HuH-7.5 (cell line): ENCODE measurements around the gene ITGA4.

Experiments used
- DNase-seq: peaks from one replicate; pipeline ENCODE4 v3.0.0; 2011; ENCODE audit warnings: low spot score

ITGA4 gene

DNA sequence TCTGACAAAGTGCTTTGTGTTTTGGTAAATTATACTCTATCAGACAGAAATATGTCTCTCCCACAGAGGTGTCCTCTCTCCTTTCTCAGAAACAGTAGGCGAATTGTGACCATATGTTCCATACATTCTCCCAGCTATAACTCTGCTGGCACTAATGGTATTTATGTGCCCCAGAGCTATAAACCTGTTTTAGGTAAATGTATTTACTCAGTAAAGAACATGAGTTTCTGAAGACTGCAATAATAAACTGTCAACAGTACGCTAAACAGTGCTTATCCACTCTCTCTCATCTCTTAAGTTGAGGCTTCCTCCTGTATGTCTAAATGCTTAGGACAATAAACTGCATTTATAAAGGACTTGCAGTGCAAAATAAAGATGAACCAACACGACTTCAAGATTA is 58.5 kb downstream of the ITGA4 start:
- no peak for DNase-seq

DNA sequence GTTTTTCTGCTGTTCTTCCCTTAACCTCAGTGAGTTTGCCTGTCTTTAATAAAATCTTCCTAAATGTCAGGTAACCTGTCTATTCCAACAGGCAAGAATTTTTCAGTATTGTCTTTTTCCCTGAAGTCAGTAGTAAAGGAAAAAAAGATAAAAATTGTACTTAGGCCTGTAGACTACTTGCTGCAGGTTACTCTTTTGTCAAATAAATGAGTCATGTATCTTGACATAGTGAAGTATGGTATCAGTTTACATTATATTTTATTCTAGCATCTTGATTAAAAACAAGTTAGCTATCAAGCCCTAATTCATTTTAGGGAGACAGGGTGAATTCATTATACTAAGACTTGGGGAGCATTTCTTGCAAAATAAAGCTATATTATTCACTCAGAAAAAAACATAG is 59.8 kb downstream of the ITGA4 start:
- no peak for DNase-seq

DNA sequence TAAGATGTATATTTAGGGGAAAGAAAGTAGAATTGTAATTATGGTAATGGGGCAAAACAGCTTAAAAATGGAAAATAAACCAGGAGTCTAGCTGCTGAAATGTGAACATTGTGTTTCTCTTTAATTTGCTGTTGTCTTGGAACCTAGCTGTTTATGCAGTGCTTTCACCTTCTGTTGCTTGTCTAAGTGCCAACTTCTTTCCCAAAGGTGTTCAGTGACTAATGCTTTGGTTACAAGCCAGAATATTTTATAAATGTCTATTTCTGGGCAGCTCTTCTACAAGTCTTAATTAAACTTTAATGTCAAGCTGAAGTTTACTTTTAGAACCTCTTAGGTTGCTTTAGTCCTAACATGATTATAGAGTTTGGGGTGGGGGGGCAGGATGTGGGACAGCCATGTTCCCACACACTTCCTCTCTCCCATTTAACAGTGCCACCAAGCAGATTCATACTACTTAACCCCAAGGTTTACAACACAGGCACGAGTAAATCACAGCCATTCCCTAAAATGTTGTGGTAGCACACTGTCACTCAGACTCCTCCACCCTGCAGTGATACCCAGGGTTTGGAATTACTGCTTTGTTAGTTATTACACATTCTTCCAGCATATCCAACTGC is 60.6 kb downstream of the ITGA4 start:
- no peak for DNase-seq

DNA sequence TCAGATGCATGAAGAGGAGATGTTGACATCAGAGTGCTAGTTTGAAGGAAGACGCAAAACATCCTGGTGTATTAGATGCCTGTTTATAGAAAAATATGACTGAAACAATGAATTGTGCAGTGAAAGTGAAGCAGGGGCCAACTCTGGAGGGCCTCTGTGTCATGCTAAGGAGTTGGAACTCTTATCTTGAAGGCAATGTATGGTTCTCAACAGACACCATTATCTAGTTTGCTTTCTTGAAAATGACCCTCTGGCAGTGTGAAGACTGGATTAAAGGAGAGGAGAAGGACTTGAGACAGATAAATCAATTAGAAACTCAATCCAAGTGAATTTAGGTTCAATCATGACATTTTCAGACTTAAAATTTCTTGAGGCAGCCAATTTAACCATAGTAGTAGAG is 63.1 kb downstream of the ITGA4 start:
- DNase-seq: no peak

DNA sequence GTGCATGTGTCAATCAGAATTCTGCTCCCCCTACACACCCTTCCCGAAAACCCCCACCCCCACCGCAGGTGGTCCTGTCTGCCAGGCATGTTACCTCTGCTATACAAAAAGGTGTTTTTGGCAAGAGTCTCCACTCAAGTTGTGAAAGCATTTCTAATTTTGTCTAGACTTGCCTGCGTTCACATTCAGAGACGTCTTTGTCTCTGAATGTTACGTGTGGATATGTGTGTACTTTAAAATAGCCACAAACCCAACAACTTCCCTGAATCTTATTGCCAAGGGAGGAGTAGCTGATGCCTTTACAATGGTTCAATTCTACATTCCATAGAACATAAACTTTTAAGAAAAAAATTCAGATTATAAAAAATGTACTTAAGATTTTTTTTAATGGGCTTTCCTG is 66.6 kb downstream of the ITGA4 start:
- DNase-seq: no peak

DNA sequence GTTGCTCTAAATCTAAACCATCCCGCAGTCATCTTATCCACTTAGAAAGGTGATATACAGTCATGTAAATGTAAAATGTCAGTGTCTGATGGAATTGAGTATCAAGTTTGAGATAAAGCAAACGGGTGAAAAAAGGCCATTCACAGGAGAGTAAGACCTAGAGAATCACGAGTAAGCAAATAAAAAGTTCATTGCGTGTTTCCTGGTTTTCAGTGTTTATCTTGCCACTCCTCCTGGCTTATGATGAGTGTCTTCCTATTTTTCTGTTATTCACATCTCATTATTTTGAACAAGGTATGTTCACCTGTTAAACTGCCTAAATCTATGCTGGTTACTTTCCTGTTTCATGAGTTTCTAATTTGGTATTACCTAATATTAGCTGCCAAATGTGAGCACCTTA is 68.8 kb downstream of the ITGA4 start:
- DNase-seq: no peak

DNA sequence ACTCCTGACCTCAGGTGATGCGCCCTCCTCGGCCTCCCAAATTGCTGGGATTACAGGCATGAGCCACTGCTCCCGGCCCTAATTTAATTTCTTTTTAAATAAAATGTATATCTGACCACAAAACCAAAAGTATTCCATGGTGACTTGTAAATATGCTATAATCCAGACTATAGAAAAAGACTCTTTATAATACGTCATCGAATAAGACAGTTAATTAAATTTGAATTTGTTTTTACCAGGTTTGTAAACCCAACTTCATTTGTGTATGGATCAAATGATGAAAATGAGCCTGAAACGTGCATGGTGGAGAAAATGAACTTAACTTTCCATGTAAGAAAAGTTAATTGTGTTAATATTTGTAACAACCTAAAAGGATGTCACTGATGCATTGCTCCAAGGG is 69.9 kb downstream of the ITGA4 start:
- DNase-seq: no peak

DNA sequence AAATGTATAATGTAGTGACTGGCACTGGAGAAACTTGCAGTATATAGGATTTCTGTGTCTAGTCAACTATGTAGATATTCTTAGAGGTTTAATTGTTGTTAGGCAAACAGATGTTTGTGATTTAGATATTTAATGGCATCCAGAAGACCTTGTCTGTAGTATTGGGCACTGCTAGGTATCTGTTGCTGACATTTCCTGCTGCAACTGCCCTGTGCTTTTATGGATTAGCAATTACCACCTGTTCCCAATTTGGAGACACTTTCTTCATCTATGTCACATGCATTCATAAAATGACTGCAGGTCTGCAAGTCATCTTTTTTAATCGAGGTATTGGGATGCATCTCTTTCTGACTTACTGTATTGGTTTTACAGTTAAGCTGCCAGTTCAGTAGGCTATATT is 71.3 kb downstream of the ITGA4 start:
- DNase-seq: no peak

DNA sequence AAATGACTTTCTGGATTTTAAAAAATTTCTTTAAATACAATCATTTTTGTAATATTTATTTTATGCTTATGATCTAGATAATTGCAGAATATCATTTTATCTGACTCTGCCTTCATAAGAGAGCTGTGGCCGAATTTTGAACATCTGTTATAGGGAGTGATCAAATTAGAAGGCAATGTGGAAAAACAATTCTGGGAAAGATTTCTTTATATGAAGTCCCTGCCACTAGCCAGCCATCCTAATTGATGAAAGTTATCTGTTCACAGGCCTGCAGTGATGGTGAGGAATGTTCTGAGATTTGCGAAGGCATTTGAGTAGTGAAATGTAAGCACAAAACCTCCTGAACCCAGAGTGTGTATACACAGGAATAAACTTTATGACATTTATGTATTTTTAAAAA is 79.5 kb downstream of the ITGA4 start:
- no peak for DNase-seq

DNA sequence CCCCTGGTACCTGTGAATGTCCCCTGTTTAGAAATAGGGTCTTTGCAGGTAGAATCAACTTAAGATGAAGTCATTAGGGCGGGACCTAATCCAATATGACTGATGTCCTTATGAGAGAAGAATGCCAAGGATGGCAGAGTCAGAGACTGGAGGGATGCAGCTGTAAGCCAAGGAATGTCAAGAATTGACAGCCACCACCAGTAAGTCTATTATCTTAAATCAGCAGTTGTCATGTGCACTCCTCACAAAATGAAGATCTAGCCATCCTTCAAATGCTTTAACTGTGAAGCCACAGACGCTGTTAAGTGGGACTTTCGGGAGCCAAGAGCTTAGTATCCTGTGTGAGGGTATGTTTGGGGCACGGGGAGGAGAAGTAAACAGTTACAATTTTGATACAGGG is 83.2 kb downstream of the ITGA4 start:
- DNase-seq: no peak

DNA sequence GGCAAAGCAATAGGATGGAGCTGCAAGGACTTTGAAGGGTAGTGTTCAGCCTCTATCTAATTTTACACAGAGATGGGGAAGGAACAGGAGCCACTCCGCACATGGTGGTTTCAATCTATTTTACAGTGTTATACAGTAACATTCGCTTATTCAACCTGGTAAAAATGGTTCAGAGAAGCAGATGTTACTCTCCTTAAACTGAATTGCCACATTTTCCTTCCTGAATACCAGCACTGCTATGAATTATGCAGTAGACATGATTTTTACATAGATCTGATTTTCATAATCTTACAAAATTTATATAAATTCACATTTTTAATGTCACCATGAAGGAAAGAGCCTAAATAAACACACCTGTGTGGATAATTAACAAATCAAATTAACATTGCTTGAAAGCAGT is 85.0 kb downstream of the ITGA4 start:
- DNase-seq: no peak

DNA sequence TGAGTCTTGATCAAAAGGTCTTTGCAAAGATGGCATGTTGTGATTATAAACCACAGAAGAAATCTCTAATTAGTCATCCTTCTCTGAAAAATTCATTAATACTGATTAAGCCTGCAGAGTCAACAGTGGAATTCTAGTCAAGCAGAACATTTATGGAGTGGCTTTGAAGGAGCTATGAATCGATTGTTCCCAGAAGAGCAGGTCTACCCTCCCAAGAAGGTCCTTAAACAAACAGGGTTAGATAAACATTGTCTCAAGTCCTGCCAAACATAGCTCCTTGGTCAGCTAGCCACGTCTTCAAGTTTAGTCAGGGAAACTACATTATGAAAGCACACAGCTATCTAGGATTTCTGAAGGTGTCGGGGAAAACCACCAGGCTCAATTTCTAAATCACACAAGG is 88.9 kb downstream of the ITGA4 start:
- DNase-seq: no peak

DNA sequence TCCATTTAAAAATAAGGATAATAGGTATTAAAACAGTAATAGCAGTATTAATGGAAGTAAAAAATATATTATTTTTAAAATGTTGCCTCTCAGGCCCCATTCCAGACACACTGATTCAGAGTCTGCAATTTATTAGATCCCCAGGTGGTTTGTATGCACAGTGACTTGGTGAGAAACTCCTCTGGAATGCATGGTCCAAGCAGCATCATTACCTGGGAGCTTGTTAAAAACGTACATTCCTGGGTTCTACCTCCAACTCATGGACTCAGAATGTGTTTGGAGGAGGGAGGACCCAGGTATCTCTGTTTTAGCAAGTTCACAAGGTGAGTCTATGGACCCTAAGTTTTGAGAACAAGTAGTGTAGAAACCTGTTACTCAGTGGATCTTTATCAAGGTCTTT is 95.6 kb downstream of the ITGA4 start:
- no peak for DNase-seq

DNA sequence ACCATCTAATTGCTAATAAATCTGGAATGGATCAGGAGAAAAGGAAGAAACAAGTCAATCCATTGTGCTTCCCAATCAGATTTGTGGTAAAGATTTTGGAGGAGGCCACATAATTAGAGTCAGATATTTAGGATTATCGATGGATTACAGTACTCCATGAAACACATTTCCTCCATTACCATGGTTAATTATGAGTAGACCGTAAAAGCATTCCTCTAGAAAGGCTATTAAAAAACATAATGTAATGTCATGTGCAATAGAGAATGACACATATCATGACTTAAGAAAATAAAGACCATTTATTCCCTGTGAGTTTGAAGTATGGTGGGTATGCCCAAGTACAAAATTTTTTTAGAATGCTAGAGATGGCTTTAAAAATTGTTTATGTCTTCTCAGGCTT is 96.1 kb downstream of the ITGA4 start:
- no peak for DNase-seq

DNA sequence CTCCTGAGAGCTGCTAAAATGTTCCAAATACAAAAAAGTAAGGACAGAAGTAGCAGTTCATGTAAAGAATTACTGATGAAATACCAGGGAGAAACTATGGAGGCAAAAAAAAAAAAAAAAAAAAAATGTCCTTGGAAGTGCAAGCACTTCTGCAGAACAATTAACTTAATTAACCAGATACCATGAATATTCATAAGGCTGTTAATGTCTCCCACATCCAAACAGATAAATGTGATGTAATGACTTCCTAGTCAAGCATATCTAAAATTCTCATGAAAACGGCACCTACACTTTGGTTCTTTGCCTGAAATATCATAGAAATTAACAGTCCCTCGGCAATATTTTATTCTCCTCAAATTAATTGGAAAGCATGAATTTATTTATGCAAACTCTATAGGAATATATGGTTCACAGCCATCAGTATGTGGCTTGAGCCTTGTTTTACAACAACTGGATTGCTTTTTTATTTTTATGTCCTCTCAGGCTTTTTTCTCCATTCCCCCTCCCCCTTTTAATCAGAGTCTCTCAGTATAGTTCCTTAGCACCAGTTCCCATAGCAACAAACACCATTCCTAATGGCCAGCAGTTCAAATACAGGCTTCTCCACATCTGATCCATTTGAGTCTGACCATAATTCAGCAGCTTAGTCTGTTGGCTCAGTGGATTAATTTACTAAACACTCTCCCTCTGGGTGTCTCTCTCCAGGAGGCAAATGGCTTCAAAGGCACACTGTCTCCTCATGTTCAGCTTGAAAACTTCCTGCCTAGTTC is 97.1 kb downstream of the ITGA4 start:
- no peak for DNase-seq

DNA sequence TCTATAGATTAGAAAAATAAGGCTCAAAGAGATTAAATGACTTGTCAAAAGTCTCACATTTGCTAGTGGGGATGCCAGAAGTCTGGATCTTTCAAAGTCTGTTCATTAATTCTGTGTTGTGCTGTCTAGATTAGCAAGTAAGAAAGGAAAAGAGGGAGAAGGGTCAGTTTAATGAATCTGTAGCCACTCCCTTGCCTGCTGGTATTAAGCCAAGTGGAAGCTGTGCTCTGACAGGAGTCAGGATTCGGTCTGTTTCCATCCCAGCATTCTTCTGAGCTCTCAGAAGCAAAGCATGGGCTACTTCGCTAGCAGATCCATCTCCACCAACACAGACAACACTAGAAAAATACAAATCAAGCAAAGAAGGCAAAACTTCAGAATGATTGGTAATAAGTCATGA is 101.2 kb downstream of the ITGA4 start:
- no peak for DNase-seq

DNA sequence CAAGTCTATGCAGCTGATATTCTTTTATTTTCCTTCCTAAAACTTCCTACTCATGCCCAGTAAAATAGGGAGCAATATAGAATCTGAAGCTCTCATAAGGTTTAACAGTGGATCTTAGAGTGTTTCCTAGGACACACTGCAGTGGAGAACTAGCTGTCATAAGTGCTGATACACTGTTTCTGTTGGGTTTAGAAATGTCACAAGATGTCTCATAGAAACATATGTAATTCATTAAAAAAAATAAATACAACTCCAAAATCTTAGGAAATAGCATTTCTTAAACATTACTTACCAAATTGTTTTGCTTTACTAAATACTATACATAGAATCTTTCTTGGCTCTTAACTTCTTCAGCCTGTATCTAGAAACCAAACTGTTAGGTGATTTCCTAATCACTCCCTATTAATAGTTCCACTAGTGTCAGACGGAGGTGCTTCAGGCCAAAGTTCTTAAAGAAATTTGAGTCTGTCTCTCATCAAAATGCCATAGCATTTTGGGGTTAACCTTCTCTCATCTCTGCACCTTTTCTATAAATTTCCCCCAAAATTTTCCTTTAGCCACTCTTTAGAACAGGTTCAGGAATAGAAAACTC is 106.0 kb downstream of the ITGA4 start:
- no peak for DNase-seq

DNA sequence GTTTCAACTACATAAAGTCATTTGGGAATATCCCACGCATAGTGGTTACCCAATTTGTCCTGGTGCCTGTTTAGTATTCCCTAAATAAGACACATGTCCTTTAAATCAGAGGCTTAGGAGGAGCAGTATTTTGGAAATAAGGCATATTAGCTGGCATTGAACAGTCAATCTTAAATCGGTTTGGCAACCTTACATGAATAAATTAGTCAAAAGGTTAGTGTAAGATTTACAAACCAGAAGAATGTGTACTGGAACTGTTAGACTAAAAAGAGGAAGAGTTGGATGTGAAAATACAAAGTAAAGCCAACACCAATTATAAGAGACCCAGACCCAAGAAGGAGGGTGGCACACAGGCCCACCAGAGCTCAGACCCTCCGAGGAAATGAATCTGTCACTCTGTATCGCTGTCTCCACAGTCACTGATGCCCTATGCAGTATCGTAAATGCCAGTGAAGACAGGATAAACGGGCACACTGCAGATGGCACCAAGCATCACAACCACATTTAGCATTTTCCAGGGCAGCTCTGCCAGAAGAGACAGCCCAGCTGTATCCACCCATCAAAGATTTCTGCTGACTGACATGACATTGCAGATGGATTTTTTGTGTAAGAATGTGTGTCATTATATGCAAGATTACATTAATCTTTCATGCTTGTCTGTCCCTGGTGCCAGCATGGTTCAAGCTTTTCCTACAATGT is 109.3 kb downstream of the ITGA4 start:
- DNase-seq: no peak

DNA sequence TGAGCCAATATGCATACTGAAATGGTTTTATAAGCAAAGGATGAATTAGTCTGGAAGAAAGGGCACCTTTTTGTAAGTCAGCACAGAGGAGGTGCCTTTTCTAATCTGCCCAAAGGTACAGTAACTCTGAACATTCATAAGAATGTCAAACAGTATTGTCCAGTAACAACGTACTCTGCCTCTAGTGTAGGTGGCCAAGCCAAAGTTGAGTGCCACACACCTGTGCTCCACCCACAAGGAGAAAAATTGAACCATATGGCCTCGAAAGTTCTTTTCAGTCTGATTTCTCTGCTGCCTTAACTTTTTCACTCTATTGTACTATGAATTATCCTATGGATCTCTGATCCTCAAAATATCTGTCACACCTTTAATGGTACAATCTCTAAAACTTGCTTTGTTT is 112.9 kb downstream of the ITGA4 start:
- DNase-seq: no peak

DNA sequence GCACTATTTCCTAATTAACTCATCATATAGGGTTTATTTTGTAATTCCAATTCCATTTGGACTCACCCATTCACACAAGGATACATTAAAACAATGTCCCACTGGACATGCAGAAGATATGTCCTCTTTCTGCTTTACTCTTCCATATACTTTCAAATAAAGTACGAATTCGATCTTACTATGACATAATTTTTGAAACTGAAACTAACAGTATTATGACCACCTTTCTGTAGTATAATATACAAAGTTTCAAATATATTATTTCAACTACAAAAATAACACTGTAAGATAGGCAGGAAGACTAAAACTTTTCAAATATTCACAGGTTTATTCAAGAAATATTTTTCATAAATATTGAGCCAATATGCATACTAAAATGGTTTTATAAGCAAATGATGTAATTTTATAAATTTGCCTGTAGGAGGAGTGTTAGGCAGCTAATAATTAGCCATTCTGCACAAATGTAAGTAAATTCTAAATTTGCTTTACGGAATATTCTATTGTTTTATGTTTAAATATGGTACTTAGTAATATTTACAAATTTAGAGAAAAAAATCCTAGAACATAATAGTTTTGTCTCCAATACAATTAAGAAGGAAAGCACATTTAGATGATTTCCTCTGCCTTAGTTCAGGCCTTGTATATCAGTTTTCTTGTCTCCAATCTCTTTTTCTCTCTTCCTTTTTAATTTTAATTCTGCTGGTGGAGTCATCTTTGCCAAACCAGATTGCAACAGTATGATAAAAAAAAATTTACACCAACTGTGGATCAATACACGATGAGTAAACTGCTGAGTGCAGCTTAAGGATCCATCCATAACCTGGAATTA is 113.9 kb downstream of the ITGA4 start:
- no peak for DNase-seq

DNA sequence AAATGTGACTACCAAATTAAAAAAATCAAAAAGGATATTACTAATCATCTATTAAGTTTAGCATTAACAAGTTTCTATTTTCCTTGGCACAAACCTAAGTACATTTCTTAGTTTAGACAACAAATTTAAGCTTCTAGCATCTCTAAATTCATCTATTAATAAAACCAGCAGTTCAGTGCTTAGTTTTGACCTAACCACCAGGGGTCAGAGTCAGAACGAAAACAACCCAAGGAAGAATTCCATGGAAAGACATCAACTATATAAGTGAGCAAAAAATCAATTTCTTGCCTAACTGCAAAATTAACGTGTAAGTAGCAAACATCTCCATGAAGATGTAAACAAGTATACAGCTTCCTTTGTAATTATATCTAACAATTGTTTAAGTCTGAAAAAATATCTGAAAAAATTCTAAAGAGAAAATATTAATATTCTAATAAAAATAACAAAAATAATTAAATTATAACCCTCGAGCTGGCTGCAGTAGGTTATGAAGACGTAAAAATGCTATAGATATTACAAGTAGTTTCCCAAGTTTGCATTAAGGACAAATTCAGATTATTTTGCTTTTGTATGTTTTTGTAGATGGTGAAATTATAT is 116.1 kb downstream of the ITGA4 start:
- DNase-seq: peak; percentile 12

DNA sequence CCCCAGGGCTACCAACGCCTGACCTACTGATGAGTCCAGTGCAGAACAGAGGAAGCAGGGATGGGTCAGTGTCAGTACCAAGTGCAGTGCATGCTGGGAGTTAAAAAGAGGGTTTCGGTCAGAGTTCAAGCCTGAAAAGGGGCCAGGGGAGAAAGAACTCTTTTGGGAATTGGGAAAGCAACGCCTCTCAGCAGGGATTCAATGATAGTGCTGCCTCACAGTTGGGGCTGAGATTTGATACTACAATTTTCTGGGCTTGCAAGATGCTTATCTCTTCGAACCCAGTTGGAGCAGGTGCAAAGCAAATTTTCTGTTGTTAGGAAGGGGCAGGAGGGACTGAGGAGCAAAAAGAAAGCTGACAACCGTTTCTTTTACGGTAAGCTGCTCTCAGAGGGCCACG is 117.1 kb downstream of the ITGA4 start:
- no peak for DNase-seq
